Eye (tissue), 1 donor: ENCODE measurements around the gene GPC3.
"Not testable (repeated sequence)": the region's sequence is repeated elsewhere in the genome, so short reads cannot be mapped to it uniquely, and the experiment has no call there.

Source experiments
- DNase-seq: peaks from one replicate; pipeline ENCODE4 v3.0.0-alpha.2; 2015

GPC3 gene

GRCh38 chrX:133542476-133542875 is 442.9 kb downstream of the GPC3 start:
- no peak for DNase-seq

- DNase-seq, result no peak
Measured at GRCh38 chrX:133541021-133541420, 444.4 kb downstream of the GPC3 start.

DNA sequence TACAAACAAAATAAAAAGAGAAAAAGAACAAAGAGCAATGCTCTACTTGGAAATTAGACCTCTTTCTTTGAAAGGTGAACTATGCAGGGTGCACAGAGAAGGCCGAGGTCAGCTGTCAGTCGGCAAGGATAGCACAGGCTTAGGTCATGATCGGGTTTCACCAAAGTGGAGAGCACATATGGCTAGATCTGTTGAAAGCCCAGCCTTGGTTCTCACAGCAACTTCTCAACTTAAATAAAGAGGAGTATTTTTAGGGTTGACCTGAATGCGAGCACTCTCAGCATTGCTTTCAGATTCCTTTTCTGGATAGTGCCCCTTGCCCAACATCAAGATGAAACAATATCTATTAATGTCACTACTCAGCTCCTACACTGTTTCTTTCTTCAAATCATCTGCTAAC is 447.2 kb downstream of the GPC3 start:
- DNase-seq, result no peak

- no peak for DNase-seq
Measured at GRCh38 chrX:133537142-133537541, 448.3 kb downstream of the GPC3 start.

GRCh38 chrX:133535066-133535465 is 450.3 kb downstream of the GPC3 start:
- DNase-seq, result no peak

GRCh38 chrX:133534172-133534571 is 451.2 kb downstream of the GPC3 start:
- no peak for DNase-seq

DNA sequence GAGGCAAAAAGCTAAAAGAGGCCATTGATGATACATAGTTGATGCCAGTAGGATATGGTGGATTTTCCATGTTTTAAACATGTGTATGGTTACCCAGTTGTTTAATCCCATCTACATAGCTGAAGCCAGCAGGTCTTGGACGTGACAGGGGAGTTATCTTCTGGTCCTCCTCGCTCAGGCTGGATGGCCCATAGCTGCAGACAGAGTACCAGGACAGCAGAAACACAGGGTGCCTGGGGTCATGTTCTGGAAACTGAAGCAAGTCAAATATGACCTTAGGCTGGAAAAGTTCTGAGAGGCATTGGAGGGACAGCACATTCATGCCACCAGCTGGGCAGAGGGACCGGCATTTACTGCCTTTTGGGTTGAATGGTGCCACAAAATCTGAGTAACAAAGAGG is 452.1 kb downstream of the GPC3 start:
- DNase-seq, result no peak

- no peak for DNase-seq
Measured at GRCh38 chrX:133530960-133531359, 454.4 kb downstream of the GPC3 start.

GRCh38 chrX:133529578-133529977 is 455.8 kb downstream of the GPC3 start:
- DNase-seq, result no peak

GRCh38 chrX:133527825-133528224 is 457.6 kb downstream of the GPC3 start:
- DNase-seq, result no peak

GRCh38 chrX:133527415-133527814 is 458.0 kb downstream of the GPC3 start:
- no peak for DNase-seq

DNA sequence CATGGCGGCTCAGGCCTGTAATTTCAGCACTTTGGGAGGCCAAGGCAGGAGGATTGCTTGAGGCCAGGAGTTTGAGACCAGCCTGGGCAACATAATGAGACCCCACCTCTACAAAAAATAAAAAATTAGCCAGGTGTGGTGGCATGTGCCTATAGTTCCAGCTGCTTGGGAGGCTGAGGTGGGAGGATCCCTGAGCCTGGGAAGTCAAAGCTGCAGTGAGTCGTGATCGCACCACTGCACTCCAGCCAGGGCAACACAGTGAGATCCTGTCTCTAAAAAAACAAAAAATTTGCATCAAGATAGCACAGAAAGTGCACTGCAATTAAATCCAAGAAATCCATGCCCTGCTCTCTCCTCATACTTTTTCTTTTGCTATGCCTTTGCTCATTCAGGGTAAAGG is 458.6 kb downstream of the GPC3 start:
- DNase-seq, result not testable (repeated sequence)

- no peak for DNase-seq
Measured at GRCh38 chrX:133523526-133523925, 461.9 kb downstream of the GPC3 start.

- DNase-seq, result no peak
Measured at GRCh38 chrX:133523081-133523487, 462.3 kb downstream of the GPC3 start.

DNA sequence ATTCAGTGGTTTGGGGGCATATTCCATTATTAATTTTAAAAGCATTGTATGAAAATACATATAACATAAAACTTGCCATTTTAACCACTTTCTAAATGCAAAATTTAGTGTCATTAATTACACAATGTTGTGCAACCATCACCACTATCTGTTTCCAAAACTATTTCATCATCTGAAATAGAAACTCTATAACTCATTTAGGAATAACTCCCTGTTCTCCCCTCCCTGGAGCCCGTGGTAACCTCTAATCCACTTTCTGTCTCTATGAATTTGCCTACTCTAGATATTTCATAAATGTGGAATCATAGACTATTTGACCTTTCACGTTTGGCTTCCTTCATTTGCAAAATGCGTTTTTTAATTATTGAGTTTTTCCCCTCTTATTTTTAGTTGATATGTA is 468.7 kb downstream of the GPC3 start:
- no peak for DNase-seq

DNA sequence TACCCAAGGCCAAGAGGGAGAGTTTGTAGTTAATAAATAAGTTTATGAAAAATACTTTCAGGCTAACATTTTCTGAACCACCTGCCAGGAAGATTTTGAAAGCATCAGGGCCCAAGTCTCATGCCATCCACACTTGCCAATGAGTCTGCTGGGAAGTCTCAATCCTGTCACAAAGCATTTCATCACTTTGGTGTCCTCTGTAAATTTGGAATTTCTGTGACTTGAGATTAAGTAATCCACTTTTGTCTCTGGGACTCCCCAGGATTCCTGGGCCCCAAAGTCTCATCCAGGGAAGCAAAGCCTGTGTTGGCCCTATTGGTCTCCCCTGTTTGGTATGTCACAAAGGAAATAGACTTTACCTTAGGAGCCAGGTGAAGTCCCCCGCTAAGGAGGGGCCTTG is 470.9 kb downstream of the GPC3 start:
- no peak for DNase-seq

GRCh38 chrX:133513123-133513522 is 472.3 kb downstream of the GPC3 start:
- no peak for DNase-seq

DNA sequence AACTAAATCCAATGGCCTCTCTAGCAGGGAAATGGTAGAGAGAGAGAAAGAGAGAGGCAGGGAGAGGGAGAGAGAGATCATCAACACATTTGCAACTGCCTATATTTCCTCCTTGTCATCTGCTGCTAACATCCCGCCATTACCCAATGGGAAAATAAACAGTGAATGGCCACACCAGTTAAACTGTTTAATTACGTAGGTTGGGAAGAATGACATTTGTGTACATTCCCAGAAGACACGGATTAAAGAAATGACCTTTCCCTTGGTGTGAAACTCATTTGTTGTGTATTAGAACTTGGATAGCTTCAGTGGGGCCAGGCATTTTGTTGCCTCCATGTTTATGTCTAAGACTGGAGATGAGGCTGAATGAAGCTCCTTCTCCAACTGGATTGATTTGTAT is 474.4 kb downstream of the GPC3 start:
- no peak for DNase-seq

DNA sequence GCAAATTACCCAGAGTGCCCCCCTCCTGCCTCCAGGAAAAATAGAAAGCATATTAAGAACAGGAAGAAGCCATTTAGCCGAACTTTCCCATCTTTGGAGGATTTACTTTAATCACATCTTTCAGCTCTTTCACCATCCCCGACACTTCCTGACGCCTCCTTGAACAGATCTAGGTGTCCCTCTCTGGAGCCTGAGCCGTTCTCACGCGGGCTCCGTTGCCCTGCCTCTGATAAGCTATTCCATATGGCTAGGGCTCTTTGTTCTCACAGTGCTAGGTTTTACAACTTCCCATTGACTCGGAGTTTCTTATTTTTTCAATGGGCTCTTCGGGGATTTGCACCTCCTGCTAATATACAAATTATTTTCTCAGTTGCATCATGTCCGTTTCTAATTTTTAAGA is 488.0 kb downstream of the GPC3 start:
- no peak for DNase-seq

- DNase-seq, result peak; percentile 57
Measured at GRCh38 chrX:133495464-133496391, 489.7 kb downstream of the GPC3 start.

GRCh38 chrX:133493366-133493765 is 492.0 kb downstream of the GPC3 start:
- DNase-seq, result no peak

- no peak for DNase-seq
Measured at GRCh38 chrX:133490955-133491354, 494.4 kb downstream of the GPC3 start.
